Measurements from ENCODE around the gene HSPA9. TPM values are rescaled to one million over a fixed set of nuclear protein-coding genes. Genes with fewer than 3 reads are reported as not detected.

HSPA9 gene
- total and polyA plus RNA-seq, 2 of the 13 experiments (the other 11 are each of a cell fraction or from before 2014, with no cell fraction given), result 165 to 478 TPM

GRCh38 chr5:138575194-138576015 lies at the start of gene HSPA9 (continued):
- TF ChIP-seq GTF2F1 (IDR thresholded peaks at IDR 0.05; ENCODE audit: low read length) (0 out of 2 replicates have a peak, but pooled peaks have one; percentile 10), ZNF296 (CRISPR knock-in tag; conservative IDR thresholded peaks at IDR 0.05) (peak; percentile 95), CEBPB (IDR thresholded peaks at IDR 0.05; ENCODE audit: borderline replicate concordance, low read depth, low read length) (peak; percentile 98), MED1 (CRISPR knock-in tag; IDR thresholded peaks at IDR 0.05) (peak; percentile 53), GPN1 (CRISPR knock-in tag; IDR thresholded peaks at IDR 0.05; ENCODE audit: borderline replicate concordance) (no peak), RARG (CRISPR knock-in tag; IDR thresholded peaks at IDR 0.05; ENCODE audit: low read depth) (no peak), RARA (CRISPR knock-in tag; IDR thresholded peaks at IDR 0.05) (0 out of 2 replicates have a peak, but pooled peaks have one; percentile 35), ZZZ3 (CRISPR knock-in tag; IDR thresholded peaks at IDR 0.05; ENCODE audit: borderline replicate concordance) (no peak; the same call in 1 of the 2 replicates), MBNL3 (CRISPR knock-in tag; conservative IDR thresholded peaks at IDR 0.05) (no peak), SOX6 (IDR thresholded peaks at IDR 0.05) (no peak), SOX6 (CRISPR knock-in tag; IDR thresholded peaks at IDR 0.05) (peak; percentile 71), ZNF446 (CRISPR knock-in tag; IDR thresholded peaks at IDR 0.05) (peak; percentile 88), ZBTB1 (CRISPR knock-in tag; IDR thresholded peaks at IDR 0.05; ENCODE audit: borderline replicate concordance) (peak; percentile 31; the same call in 1 of the 2 replicates), ZNF543 (CRISPR knock-in tag; IDR thresholded peaks at IDR 0.05) (no peak), HDAC1 (CRISPR knock-in tag; IDR thresholded peaks at IDR 0.05) (peak; percentile 92), ZNF674 (CRISPR knock-in tag; IDR thresholded peaks at IDR 0.05; ENCODE audit: low read depth) (peak; percentile 91; the same call in 1 of the 2 replicates), ATF1 (CRISPR knock-in tag; IDR thresholded peaks at IDR 0.05) (0 out of 2 replicates have a peak, but pooled peaks have one; percentile 65), SUZ12 (IDR thresholded peaks at IDR 0.05; ENCODE audit: low read depth, low read length) (no peak), SRSF1 (optimal IDR thresholded peaks at IDR 0.05; ENCODE audit: low read depth, low read length) (peak; percentile 46), RNF2 (conservative IDR thresholded peaks at IDR 0.05; ENCODE audit: low read depth) (peak; percentile 86), EZH2 (conservative IDR thresholded peaks at IDR 0.05; ENCODE audit: low read depth, low read length) (no peak), ZNF510 (CRISPR knock-in tag; IDR thresholded peaks at IDR 0.05; ENCODE audit: low read depth) (no peak)
- TF ChIP-seq, protein P1, sequence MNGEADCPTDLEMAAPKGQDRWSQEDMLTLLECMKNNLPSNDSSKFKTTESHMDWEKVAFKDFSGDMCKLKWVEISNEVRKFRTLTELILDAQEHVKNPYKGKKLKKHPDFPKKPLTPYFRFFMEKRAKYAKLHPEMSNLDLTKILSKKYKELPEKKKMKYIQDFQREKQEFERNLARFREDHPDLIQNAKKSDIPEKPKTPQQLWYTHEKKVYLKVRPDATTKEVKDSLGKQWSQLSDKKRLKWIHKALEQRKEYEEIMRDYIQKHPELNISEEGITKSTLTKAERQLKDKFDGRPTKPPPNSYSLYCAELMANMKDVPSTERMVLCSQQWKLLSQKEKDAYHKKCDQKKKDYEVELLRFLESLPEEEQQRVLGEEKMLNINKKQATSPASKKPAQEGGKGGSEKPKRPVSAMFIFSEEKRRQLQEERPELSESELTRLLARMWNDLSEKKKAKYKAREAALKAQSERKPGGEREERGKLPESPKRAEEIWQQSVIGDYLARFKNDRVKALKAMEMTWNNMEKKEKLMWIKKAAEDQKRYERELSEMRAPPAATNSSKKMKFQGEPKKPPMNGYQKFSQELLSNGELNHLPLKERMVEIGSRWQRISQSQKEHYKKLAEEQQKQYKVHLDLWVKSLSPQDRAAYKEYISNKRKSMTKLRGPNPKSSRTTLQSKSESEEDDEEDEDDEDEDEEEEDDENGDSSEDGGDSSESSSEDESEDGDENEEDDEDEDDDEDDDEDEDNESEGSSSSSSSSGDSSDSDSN (CRISPR knock-in tag; IDR thresholded peaks at IDR 0.05), result peak; percentile 75
- TF ChIP-seq, protein P2, sequence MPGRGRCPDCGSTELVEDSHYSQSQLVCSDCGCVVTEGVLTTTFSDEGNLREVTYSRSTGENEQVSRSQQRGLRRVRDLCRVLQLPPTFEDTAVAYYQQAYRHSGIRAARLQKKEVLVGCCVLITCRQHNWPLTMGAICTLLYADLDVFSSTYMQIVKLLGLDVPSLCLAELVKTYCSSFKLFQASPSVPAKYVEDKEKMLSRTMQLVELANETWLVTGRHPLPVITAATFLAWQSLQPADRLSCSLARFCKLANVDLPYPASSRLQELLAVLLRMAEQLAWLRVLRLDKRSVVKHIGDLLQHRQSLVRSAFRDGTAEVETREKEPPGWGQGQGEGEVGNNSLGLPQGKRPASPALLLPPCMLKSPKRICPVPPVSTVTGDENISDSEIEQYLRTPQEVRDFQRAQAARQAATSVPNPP (CRISPR knock-in tag; IDR thresholded peaks at IDR 0.05), result peak; percentile 22; the same call in 1 of the 2 replicates
- TF ChIP-seq, protein P3, sequence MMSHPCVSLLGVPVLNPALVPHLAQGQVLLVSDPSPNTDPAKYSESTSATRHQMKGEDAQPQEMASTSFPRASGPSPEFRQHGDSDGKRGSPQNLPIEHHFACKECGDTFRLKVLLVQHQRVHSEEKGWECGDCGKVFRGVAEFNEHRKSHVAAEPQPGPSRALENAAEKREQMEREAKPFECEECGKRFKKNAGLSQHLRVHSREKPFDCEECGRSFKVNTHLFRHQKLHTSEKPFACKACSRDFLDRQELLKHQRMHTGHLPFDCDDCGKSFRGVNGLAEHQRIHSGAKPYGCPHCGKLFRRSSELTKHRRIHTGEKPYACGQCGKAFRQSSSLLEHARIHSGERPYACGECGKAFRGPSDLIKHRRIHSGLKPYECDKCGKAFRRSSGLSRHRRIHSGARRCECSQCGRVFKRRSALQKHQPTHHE (CRISPR knock-in tag; IDR thresholded peaks at IDR 0.05; ENCODE audit: borderline replicate concordance), result peak; percentile 76; the same call in 1 of the 2 replicates
